A673 (cell line): ENCODE data around the gene MC2R.

Experiments used
- EZH2 ChIP-seq: fragments of 200-600 bp; sonication (generic); IDR thresholded peaks from 2 replicates; pipeline ENCODE4 v1.6.1; 2017; ENCODE audit warnings: borderline replicate concordance, low read depth, mild to moderate bottlenecking, mixed read lengths, antibody characterized with exemption, low read length; ENCODE audit not compliant: poor library complexity, severe bottlenecking
- TF ChIP-seq, protein P1 (sequence below): fragments of 300-800, 200-600 bp; sonication (generic); conservative IDR thresholded peaks from 2 replicates; pipeline ENCODE4 v1.5.1; 2017; ENCODE audit warnings: low read depth, mild to moderate bottlenecking, antibody characterized with exemption, low read length, moderate library complexity, mixed read lengths

DNA sequence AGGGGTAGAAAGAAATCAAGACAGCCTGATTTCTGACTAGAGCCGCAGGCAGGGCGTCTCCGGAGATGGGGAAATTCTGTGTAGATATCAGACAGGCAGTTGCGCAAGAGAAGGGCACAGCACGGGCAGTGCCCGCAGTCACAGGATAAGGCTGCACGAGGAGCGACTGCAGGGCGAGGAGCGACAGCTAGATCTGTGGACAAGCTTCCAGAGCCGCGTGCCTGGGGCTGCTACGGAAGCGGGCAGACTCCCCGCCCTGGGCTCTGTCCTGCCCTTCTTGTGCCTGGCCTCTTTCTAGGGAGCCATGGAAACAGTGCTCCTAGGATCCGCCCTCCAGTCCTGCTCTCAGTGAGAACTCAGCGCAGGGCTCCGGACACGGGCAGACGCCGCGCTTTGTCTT, 78.8 kb downstream of the MC2R start:
- TF ChIP-seq, protein P1, sequence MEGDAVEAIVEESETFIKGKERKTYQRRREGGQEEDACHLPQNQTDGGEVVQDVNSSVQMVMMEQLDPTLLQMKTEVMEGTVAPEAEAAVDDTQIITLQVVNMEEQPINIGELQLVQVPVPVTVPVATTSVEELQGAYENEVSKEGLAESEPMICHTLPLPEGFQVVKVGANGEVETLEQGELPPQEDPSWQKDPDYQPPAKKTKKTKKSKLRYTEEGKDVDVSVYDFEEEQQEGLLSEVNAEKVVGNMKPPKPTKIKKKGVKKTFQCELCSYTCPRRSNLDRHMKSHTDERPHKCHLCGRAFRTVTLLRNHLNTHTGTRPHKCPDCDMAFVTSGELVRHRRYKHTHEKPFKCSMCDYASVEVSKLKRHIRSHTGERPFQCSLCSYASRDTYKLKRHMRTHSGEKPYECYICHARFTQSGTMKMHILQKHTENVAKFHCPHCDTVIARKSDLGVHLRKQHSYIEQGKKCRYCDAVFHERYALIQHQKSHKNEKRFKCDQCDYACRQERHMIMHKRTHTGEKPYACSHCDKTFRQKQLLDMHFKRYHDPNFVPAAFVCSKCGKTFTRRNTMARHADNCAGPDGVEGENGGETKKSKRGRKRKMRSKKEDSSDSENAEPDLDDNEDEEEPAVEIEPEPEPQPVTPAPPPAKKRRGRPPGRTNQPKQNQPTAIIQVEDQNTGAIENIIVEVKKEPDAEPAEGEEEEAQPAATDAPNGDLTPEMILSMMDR, result no peak
- no peak for TF ChIP-seq EZH2
